Stimulated activated CD4-positive, alpha-beta T cell treated with anti-CD3 and anti-CD28 coated beads, TNF-alpha, amount 100 ng/mL, for 24 hours (primary cell): ENCODE measurements around the gene ALS2.
"Not testable (repeated sequence)": the region's sequence is repeated elsewhere in the genome, so short reads cannot be mapped to it uniquely, and the experiment has no call there.

Source experiments
- DNase-seq, 3 experiments: peaks; one replicate each; pipeline ENCODE4 v3.0.0-alpha.2; 2020; ENCODE audit warnings: low read depth in 3 of 3

The ALS2 gene

GRCh38 chr2:201780674-201781493, at the start of gene ALS2:
Gene ALS2, minus strand, starts transcription at chr2:201780933. Its CDS starts 12,048 bp downstream, at chr2:201768885.
- DNase-seq: peak; percentile 78 to 94 (median 85)

- no peak for DNase-seq
Measured at GRCh38 chr2:201828220-201828619, 47.5 kb upstream of the ALS2 start.

- no peak for DNase-seq
Measured at GRCh38 chr2:201827621-201828020, 46.9 kb upstream of the ALS2 start.

- no peak for DNase-seq
Measured at GRCh38 chr2:201824212-201824611, 43.5 kb upstream of the ALS2 start.

GRCh38 chr2:201821080-201821479, 40.3 kb upstream of the ALS2 start:
- DNase-seq: no peak

GRCh38 chr2:201820383-201821007, 39.8 kb upstream of the ALS2 start:
- no peak for DNase-seq

GRCh38 chr2:201816657-201817575, 36.2 kb upstream of the ALS2 start:
- DNase-seq: no peak

- no peak for DNase-seq
Measured at GRCh38 chr2:201813996-201814760, 33.4 kb upstream of the ALS2 start.

GRCh38 chr2:201810604-201811003, 29.9 kb upstream of the ALS2 start:
- DNase-seq: not testable (repeated sequence)

- DNase-seq: no peak
Measured at GRCh38 chr2:201809633-201810032, 28.9 kb upstream of the ALS2 start.

- DNase-seq: no peak
Measured at GRCh38 chr2:201808027-201808426, 27.3 kb upstream of the ALS2 start.

- no peak for DNase-seq
Measured at GRCh38 chr2:201807452-201807999, 26.8 kb upstream of the ALS2 start.

GRCh38 chr2:201806442-201807170, 25.9 kb upstream of the ALS2 start, which contains the start of gene CDK15:
Gene CDK15, plus strand, starts transcription at chr2:201806537. Its CDS starts 128 bp downstream, at chr2:201806665.
- no peak for DNase-seq

- DNase-seq: not testable (repeated sequence)
Measured at GRCh38 chr2:201798914-201799285, 18.2 kb upstream of the ALS2 start.

- no peak for DNase-seq
Measured at GRCh38 chr2:201798252-201798913, 17.6 kb upstream of the ALS2 start.

GRCh38 chr2:201797175-201797840, 16.6 kb upstream of the ALS2 start:
- DNase-seq: no peak

GRCh38 chr2:201796478-201796865, 15.7 kb upstream of the ALS2 start:
- no peak for DNase-seq

GRCh38 chr2:201795607-201796477, 15.1 kb upstream of the ALS2 start:
- no peak for DNase-seq
